ENCODE results near the gene INHBB.
"Not testable (repeated sequence)": the region's sequence is repeated elsewhere in the genome, so short reads cannot be mapped to it uniquely, and the experiment has no call there.

Gene INHBB

GRCh38 chr2:120305937-120306490 is 39.9 kb upstream of the INHBB start:
- peak; percentile 73 for TF ChIP-seq SPI1 (IDR thresholded peaks at IDR 0.05; ENCODE audit: borderline replicate concordance, low read depth)
- no peak for TF ChIP-seq POLR2AphosphoS5 (IDR thresholded peaks at IDR 0.05; ENCODE audit: low read depth)
- no peak overlapping the region for H3K4me3 ChIP-seq (replicated peaks; ENCODE audit: insufficient read depth, low read length)
- H3K27me3 ChIP-seq (ENCODE audit: insufficient read depth, poor library complexity, severe bottlenecking): no peaks in the 10 kb centered on the region
- peak in 1 of 2 experiments; percentile 16 for DNase-seq (ENCODE audit: low read depth in 1 of 2, low spot score in 1 of 2)
- no peak overlapping the region for H3K27ac ChIP-seq (replicated peaks)

GRCh38 chr2:120307482-120307881 is 38.5 kb upstream of the INHBB start:
- DNase-seq (ENCODE audit: low read depth in 1 of 2, low spot score in 1 of 2): no peak
- no peaks in the 10 kb centered on the region for H3K27me3 ChIP-seq (ENCODE audit: insufficient read depth, poor library complexity, severe bottlenecking)
- TF ChIP-seq POLR2AphosphoS5 (IDR thresholded peaks at IDR 0.05; ENCODE audit: low read depth): no peak
- no peak for TF ChIP-seq GABPA (IDR thresholded peaks at IDR 0.05; ENCODE audit: low read depth)
- TF ChIP-seq REST (IDR thresholded peaks at IDR 0.05; ENCODE audit: insufficient replicate concordance, low read depth): no peak
- TF ChIP-seq, protein P1, sequence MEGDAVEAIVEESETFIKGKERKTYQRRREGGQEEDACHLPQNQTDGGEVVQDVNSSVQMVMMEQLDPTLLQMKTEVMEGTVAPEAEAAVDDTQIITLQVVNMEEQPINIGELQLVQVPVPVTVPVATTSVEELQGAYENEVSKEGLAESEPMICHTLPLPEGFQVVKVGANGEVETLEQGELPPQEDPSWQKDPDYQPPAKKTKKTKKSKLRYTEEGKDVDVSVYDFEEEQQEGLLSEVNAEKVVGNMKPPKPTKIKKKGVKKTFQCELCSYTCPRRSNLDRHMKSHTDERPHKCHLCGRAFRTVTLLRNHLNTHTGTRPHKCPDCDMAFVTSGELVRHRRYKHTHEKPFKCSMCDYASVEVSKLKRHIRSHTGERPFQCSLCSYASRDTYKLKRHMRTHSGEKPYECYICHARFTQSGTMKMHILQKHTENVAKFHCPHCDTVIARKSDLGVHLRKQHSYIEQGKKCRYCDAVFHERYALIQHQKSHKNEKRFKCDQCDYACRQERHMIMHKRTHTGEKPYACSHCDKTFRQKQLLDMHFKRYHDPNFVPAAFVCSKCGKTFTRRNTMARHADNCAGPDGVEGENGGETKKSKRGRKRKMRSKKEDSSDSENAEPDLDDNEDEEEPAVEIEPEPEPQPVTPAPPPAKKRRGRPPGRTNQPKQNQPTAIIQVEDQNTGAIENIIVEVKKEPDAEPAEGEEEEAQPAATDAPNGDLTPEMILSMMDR (IDR thresholded peaks at IDR 0.05; ENCODE audit: insufficient read depth, low read length): no peak
- TF ChIP-seq SPI1 (IDR thresholded peaks at IDR 0.05; ENCODE audit: borderline replicate concordance, low read depth): no peak
- no peak overlapping the region for H3K4me3 ChIP-seq (replicated peaks; ENCODE audit: insufficient read depth, low read length)
- H3K27ac ChIP-seq (replicated peaks): no peak overlapping the region

GRCh38 chr2:120308038-120308910 is 37.7 kb upstream of the INHBB start:
- TF ChIP-seq POLR2AphosphoS5 (IDR thresholded peaks at IDR 0.05; ENCODE audit: low read depth) (no peak), GABPA (IDR thresholded peaks at IDR 0.05; ENCODE audit: low read depth) (no peak), SPI1 (IDR thresholded peaks at IDR 0.05; ENCODE audit: borderline replicate concordance, low read depth) (no peak), REST (IDR thresholded peaks at IDR 0.05; ENCODE audit: insufficient replicate concordance, low read depth) (no peak)
- TF ChIP-seq, protein P1 (IDR thresholded peaks at IDR 0.05; ENCODE audit: insufficient read depth, low read length): no peak
- DNase-seq (ENCODE audit: low read depth in 1 of 2, low spot score in 1 of 2): no peak
- Histone ChIP-seq H3K27me3 (ENCODE audit: insufficient read depth, poor library complexity, severe bottlenecking) (no peaks in the 10 kb centered on the region), H3K27ac (replicated peaks) (no peak overlapping the region), H3K4me3 (replicated peaks; ENCODE audit: insufficient read depth, low read length) (no peak overlapping the region)

- no peaks in the 10 kb centered on the region for H3K27me3 ChIP-seq (ENCODE audit: insufficient read depth, poor library complexity, severe bottlenecking)
- TF ChIP-seq, protein P1 (IDR thresholded peaks at IDR 0.05; ENCODE audit: insufficient read depth, low read length): no peak
- TF ChIP-seq POLR2AphosphoS5 (IDR thresholded peaks at IDR 0.05; ENCODE audit: low read depth) (no peak), SPI1 (IDR thresholded peaks at IDR 0.05; ENCODE audit: borderline replicate concordance, low read depth) (no peak), REST (IDR thresholded peaks at IDR 0.05; ENCODE audit: insufficient replicate concordance, low read depth) (no peak), GABPA (IDR thresholded peaks at IDR 0.05; ENCODE audit: low read depth) (no peak)
- no peak overlapping the region for H3K4me3 ChIP-seq (replicated peaks; ENCODE audit: insufficient read depth, low read length)
- H3K27ac ChIP-seq (replicated peaks): no peak overlapping the region
- DNase-seq (ENCODE audit: low read depth in 1 of 2, low spot score in 1 of 2): no peak
Measured at GRCh38 chr2:120310136-120310535, 35.8 kb upstream of the INHBB start.

GRCh38 chr2:120310841-120311240 is 35.1 kb upstream of the INHBB start:
- not testable (repeated sequence) for H3K27ac ChIP-seq (replicated peaks)

More at GRCh38 chr2:120310841-120311240, 35.1 kb upstream of the INHBB start:
- DNase-seq (ENCODE audit: low read depth in 1 of 2, low spot score in 1 of 2); H3K27me3 ChIP-seq (ENCODE audit: insufficient read depth, poor library complexity, severe bottlenecking); H3K4me3 ChIP-seq (replicated peaks; ENCODE audit: insufficient read depth, low read length): not testable (repeated sequence)
